ENCODE measurements around the gene ATP2B3.

ATP2B3 gene

DNA sequence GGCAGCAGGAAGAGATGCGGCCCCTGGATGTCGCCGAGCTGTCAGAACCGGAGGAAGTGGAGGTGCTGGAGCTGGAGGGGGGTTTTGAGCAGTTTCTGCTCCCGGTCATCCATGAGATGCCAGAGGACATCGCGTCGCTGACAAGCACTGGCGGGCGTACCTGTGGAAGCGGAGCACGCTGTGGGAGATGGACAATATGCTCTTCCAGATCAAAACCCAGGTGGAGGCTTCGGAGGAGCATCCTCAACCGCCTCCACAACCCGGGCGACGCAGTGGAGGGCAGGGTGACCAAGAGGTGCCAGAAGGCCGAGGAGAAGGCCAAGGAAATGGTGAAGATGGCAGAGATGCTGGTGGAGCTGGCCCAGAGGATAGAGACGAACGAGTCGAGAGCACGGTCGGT is 89.1 kb downstream of the ATP2B3 start:
- POLR2A ChIA-PET, result no interaction called here
- DNase-seq (ENCODE audit: extremely low spot score), result no peak

DNA sequence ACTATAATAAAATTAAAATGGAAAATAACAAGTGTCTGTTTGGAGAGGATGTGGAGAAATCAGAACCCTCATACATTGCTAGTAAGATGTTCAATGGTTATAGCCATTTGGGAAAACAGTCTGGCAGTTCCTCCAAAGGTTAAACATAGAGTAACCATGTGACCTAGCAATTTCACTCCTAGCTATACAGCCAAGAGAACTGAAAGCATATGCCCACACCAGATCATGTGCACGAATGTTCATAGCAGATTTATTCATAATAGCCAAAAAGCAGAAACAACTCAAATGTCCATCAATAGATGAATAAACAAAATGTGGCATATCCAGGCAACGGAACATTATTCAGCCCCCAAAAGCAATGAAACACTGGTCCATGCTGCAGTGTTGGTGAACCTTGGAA is 90.9 kb downstream of the ATP2B3 start:
- ChIA-PET CTCF (interaction anchor here (0.7 kb wide), 1 partner anchor 204 kb away, joined by 3 read pairs; no protein-coding TSS in a partner anchor), POLR2A (no interaction called here)
- no peak for DNase-seq (ENCODE audit: extremely low spot score)
- TF ChIP-seq CTBP1 (IDR thresholded peaks at IDR 0.05; ENCODE audit: borderline replicate concordance) (no peak), ARNT (IDR thresholded peaks at IDR 0.05) (no peak), SUZ12 (IDR thresholded peaks at IDR 0.05) (no peak), FOXM1 (IDR thresholded peaks at IDR 0.05; ENCODE audit: borderline replicate concordance) (no peak), LEF1 (IDR thresholded peaks at IDR 0.05; ENCODE audit: borderline replicate concordance) (no peak)
- TF ChIP-seq, protein P1, sequence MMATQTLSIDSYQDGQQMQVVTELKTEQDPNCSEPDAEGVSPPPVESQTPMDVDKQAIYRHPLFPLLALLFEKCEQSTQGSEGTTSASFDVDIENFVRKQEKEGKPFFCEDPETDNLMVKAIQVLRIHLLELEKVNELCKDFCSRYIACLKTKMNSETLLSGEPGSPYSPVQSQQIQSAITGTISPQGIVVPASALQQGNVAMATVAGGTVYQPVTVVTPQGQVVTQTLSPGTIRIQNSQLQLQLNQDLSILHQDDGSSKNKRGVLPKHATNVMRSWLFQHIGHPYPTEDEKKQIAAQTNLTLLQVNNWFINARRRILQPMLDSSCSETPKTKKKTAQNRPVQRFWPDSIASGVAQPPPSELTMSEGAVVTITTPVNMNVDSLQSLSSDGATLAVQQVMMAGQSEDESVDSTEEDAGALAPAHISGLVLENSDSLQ (IDR thresholded peaks at IDR 0.05), result no peak

More for the DNA sequence above, 89.1 kb downstream of the ATP2B3 start:
- CTCF ChIA-PET, result interaction anchor here (0.6 to 2.9 kb wide), 3 partner anchors 61 to 134 kb away, joined by 4 to 10 read pairs (median 9); no protein-coding TSS in a partner anchor
- TF ChIP-seq SUZ12 (IDR thresholded peaks at IDR 0.05) (no peak), BHLHE40 (IDR thresholded peaks at IDR 0.05; ENCODE audit: borderline replicate concordance) (no peak), TARDBP (IDR thresholded peaks at IDR 0.05) (no peak), LEF1 (IDR thresholded peaks at IDR 0.05; ENCODE audit: borderline replicate concordance) (no peak), CTBP1 (IDR thresholded peaks at IDR 0.05; ENCODE audit: borderline replicate concordance) (no peak), FOXA1 (IDR thresholded peaks at IDR 0.05) (no peak), L3MBTL2 (conservative IDR thresholded peaks at IDR 0.05) (no peak), SP1 (IDR thresholded peaks at IDR 0.05) (no peak), ZNF384 (IDR thresholded peaks at IDR 0.05) (no peak), ELF4 (IDR thresholded peaks at IDR 0.05) (no peak), FOXK2 (IDR thresholded peaks at IDR 0.05) (no peak), FOXM1 (IDR thresholded peaks at IDR 0.05; ENCODE audit: borderline replicate concordance) (no peak), NFRKB (IDR thresholded peaks at IDR 0.05) (no peak), HDGF (IDR thresholded peaks at IDR 0.05; ENCODE audit: borderline replicate concordance) (no peak), ARNT (IDR thresholded peaks at IDR 0.05) (no peak)
- TF ChIP-seq, protein P1 (IDR thresholded peaks at IDR 0.05), result no peak

DNA sequence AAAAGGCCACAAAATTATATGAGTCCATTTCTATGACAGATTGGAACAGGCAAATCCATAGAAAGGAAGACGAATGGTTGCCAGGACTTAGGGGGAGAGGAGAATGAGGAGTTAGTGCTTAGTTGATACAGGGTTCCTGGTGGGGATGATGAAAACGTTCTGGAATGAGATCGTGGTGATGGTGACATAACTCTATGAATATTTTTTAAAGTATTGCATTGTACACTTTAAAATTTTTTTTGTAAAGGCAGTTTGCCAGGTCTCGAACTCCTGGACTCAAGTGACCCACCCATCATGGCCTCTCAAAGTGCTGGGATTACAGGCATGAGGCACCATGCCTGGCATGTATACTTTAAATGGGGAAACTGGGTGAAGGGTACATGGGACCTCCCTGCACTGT is 91.4 kb downstream of the ATP2B3 start:
- no peak for TF ChIP-seq SP1 (IDR thresholded peaks at IDR 0.05)
- TF ChIP-seq NFRKB (IDR thresholded peaks at IDR 0.05), result no peak
- no peak for TF ChIP-seq SUZ12 (IDR thresholded peaks at IDR 0.05)
- no peak for TF ChIP-seq CTBP1 (IDR thresholded peaks at IDR 0.05; ENCODE audit: borderline replicate concordance)
- TF ChIP-seq HDGF (IDR thresholded peaks at IDR 0.05; ENCODE audit: borderline replicate concordance), result no peak
- TF ChIP-seq TARDBP (IDR thresholded peaks at IDR 0.05), result no peak
- CTCF ChIA-PET, result interaction anchor here (0.7 to 3.1 kb wide), 7 partner anchors 9 to 203 kb away, joined by 3 to 21 read pairs (median 4); partner anchors contain the start of gene CCNQ
- POLR2A ChIA-PET, result no interaction called here
- no peak for DNase-seq (ENCODE audit: extremely low spot score)

DNA sequence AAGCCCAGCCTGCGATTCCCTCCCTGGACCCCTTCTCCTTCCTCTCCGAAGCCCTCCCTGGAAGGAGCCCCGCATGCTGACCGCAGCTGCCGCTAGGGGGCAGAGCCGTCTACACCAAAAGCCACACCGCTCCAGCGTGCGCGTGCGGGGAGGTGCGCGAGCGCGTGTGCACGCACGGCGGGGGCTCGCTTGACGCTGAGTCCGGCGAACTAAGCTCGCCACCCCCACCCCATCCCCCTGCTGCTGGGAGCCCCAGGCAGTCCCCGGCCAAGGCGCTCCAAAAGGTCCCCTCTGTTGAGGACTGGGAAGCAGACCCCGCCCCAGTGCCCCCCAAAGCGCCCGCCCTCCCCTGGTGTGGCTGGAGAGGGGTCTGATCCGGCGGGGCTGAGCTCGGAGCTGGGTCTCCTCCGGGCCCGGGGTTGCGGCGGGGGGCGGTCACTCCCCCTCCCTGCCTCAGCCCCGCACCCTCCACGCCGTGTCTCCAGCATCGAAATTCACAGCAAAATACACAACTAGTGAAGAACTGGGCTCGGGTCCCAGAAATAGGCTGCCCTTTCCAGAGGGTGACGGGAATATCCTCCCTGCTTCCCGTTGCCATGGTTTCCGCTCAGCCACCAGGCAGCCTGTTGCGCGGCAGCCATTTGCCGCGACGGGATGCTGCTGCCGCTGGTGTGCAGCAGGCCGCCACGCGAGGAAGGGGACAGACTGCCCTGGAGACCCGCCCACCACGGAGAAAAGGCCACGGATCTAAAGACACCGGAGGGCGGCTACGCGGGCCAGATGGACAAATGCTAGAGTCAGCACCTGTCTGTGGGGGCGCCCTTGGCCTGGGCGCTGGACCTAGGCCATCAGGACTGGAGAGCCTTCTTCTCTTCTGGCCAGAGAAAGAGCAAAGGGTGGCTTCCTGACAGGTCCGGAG is 92.7 kb downstream of the ATP2B3 start:
- ChIA-PET POLR2A (interaction anchor here (0.7 kb wide), 1 partner anchor 57 kb away, joined by 3 read pairs; no protein-coding TSS in a partner anchor), CTCF (interaction anchor here (0.9 to 3.1 kb wide), 7 partner anchors 10 to 61 kb away, joined by 3 to 21 read pairs (median 4); partner anchors contain the start of gene CCNQ)
- TF ChIP-seq NFRKB (IDR thresholded peaks at IDR 0.05) (no peak), TARDBP (IDR thresholded peaks at IDR 0.05) (no peak), ELF4 (IDR thresholded peaks at IDR 0.05) (no peak), L3MBTL2 (conservative IDR thresholded peaks at IDR 0.05) (peak; percentile 96)
- DNase-seq (ENCODE audit: extremely low spot score), result peak; percentile 88

DNA sequence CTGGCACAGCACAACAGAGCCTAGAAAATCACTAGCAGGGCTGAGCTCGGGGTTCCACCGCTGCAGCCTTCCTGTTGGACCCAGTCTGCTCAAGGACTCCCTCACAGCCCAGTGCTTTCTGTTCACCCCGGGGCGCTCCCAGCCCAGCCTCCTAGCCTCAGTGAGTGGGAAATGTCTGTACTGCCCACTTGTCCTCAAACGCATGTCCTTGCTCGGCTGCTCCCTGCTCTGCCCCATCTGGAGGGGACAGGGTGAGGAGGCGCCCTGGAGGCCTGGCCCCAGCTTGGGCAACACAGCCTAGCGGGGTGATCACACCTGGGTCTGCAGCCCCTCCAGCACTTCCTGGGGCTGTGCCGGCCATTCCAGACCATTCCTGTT is 93.4 kb downstream of the ATP2B3 start:
- DNase-seq (ENCODE audit: extremely low spot score), result no peak
- ChIA-PET CTCF (interaction anchor here (1.3 to 3.1 kb wide), 3 partner anchors 11 to 57 kb away, joined by 5 to 21 read pairs (median 17); partner anchors contain the start of gene CCNQ), POLR2A (no interaction called here)
- TF ChIP-seq ELF4 (IDR thresholded peaks at IDR 0.05), result no peak
- no peak for TF ChIP-seq BHLHE40 (IDR thresholded peaks at IDR 0.05; ENCODE audit: borderline replicate concordance)
- TF ChIP-seq LEF1 (IDR thresholded peaks at IDR 0.05; ENCODE audit: borderline replicate concordance), result no peak
- no peak for TF ChIP-seq SP1 (IDR thresholded peaks at IDR 0.05)
- no peak for TF ChIP-seq SUZ12 (IDR thresholded peaks at IDR 0.05)
- TF ChIP-seq ARNT (IDR thresholded peaks at IDR 0.05), result no peak
- no peak for TF ChIP-seq TARDBP (IDR thresholded peaks at IDR 0.05)
- no peak for TF ChIP-seq FOXA1 (IDR thresholded peaks at IDR 0.05)
- no peak for TF ChIP-seq HDGF (IDR thresholded peaks at IDR 0.05; ENCODE audit: borderline replicate concordance)

DNA sequence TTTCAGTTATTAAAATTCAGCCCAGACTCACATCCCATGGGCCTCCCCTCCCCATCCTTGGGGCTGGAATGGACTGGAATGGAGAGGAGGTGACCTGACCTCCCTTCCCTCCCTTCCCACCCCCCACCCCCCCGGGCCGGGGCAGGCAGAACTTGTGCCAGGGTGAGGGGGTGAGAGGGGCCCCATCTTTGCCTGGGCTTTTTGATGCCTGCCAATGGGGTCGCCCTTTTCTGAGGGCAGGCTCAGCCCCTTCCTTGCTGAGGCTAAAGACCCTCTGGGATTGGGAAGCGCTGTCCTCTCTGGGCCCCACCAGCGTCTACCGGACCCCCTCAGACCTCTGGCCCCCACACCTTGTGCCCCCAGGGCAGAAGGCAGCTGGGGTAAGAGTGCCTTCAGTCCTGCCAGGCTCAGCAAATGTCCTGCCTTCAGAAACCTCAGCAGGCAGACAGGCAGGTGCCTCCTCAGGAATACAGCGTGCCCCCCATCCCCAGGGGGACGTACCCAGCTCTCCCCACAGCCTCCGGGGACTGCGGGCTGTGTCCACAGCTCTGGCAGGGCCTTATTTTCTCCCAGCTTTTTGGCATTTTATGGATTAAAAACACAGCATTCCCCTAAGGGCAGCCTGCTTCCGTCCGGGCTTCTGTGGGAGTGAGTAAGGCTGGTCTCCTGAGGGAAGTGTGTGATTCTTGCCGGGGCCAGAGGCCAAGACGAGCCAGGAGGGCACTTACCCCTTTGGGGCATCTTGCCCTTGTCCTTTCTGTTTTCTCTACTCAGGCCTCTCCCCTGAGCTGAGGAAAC is 94.1 kb downstream of the ATP2B3 start:
- POLR2A ChIA-PET, result no interaction called here
- CTCF ChIA-PET, result interaction anchor here (3.1 kb wide), 1 partner anchor 56 kb away, joined by 21 read pairs; no protein-coding TSS in a partner anchor

More for the DNA sequence above, 94.1 kb downstream of the ATP2B3 start:
- DNase-seq (ENCODE audit: extremely low spot score), result no peak
- TF ChIP-seq ELF4 (IDR thresholded peaks at IDR 0.05) (no peak), SP1 (IDR thresholded peaks at IDR 0.05) (no peak), L3MBTL2 (conservative IDR thresholded peaks at IDR 0.05) (no peak), FOXK2 (IDR thresholded peaks at IDR 0.05) (no peak), ZNF384 (IDR thresholded peaks at IDR 0.05) (no peak), SUZ12 (IDR thresholded peaks at IDR 0.05) (no peak), NFRKB (IDR thresholded peaks at IDR 0.05) (no peak), CTBP1 (IDR thresholded peaks at IDR 0.05; ENCODE audit: borderline replicate concordance) (no peak), TARDBP (IDR thresholded peaks at IDR 0.05) (no peak), LEF1 (IDR thresholded peaks at IDR 0.05; ENCODE audit: borderline replicate concordance) (no peak), FOXM1 (IDR thresholded peaks at IDR 0.05; ENCODE audit: borderline replicate concordance) (no peak), FOXA1 (IDR thresholded peaks at IDR 0.05) (no peak), ARNT (IDR thresholded peaks at IDR 0.05) (no peak), BHLHE40 (IDR thresholded peaks at IDR 0.05; ENCODE audit: borderline replicate concordance) (no peak), HDGF (IDR thresholded peaks at IDR 0.05; ENCODE audit: borderline replicate concordance) (no peak)
- TF ChIP-seq, protein P1 (IDR thresholded peaks at IDR 0.05), result no peak
